NOMO-1 treated with DMSO at 0.1 percent for 48 hours (cell line): Measurements from ENCODE around the gene EHBP1.

Experiments used
- DNase-seq: peaks from one replicate; lab custom pipeline; 2025; ENCODE audit not compliant: unreplicated experiment; lab: John Stamatoyannopoulos, UW

The EHBP1 gene

DNA sequence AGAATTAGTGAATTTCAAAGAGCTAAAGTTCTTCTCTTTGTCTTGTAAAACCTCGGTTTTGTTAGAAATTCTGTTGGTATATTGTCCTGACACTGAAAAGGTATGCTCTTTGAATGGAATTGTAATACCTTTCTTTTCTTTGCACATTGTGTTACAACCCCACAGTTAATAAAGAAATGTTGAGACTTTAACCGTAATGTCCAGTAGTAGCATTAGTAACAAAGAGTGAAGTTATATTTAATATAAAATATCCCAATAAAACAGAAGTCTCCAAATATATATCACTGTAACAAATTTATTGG, 69.8 kb downstream of the EHBP1 start:
- DNase-seq: no peak

DNA sequence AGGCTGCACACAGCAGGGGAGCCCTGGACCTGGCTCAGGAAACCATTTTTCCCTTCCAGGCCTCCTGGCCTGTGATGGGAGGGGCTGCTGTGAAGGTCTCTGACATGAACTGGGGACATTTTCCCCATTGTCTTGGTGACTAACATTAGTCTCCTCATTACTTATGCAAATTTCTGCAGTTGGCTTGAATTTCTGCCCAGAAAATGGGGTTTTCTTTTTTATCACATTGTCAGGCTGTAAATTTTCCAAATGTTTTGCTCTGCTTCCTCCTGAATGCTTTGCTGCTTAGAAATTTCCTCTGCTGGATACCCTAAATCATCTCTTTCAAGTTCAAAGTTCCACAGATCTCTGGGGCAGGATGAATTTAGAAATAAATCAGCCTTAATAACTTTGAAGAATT, 78.2 kb downstream of the EHBP1 start:
- no peak for DNase-seq

DNA sequence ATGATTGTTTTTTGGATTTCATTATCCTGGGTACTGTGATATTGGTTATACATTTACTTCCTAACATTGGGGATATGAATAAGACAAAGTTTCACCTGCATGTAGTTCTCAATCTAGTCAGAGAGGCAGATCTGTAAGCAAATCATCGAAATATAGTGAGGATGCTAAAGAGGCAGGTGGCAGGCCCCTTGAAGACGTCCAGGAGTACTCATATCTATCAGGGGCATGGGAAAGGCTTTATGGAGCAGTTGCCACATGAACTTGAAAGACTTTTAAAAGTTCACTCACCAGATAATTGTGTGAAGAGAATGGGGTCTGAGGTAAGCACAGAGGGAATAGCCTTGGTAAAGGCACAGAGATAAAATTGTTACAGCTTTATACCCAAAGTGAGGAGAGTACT, 78.8 kb downstream of the EHBP1 start:
- DNase-seq: no peak

- DNase-seq: no peak
These were observed 79.7 kb downstream of the EHBP1 start for GRCh38 chr2:62785216-62785615.

- DNase-seq: peak; percentile 64
These were observed 80.5 kb downstream of the EHBP1 start for GRCh38 chr2:62785810-62786597.

GRCh38 chr2:62787386-62787785, 81.9 kb downstream of the EHBP1 start:
- DNase-seq: peak; percentile 1

- DNase-seq: no peak
These were observed 84.0 kb downstream of the EHBP1 start for GRCh38 chr2:62789518-62789917.

- no peak for DNase-seq
These were observed 84.4 kb downstream of the EHBP1 start for GRCh38 chr2:62789918-62790317.

GRCh38 chr2:62792408-62792807, 86.9 kb downstream of the EHBP1 start:
- no peak for DNase-seq

DNA sequence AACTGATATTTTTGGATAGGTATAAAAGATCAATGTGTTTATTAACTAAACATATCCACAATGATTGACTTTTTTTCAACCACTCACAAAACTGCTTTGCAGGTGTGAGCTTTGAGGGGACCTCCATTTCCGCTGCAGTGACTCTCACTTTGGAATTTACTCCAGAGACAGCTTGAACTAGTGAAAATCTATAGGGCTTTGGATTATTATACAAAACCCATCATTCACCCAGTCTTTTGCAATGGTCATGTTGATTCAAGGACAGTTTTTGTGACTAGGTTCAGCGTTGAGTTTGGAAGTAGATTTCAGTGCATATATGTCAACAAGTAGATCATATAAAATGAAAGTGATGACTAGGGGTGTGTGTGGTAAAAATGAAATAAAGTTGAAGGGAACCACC, 87.7 kb downstream of the EHBP1 start:
- DNase-seq: no peak

GRCh38 chr2:62794791-62795190, 89.3 kb downstream of the EHBP1 start:
- no peak for DNase-seq

GRCh38 chr2:62795341-62795740, 89.8 kb downstream of the EHBP1 start:
- no peak for DNase-seq

DNA sequence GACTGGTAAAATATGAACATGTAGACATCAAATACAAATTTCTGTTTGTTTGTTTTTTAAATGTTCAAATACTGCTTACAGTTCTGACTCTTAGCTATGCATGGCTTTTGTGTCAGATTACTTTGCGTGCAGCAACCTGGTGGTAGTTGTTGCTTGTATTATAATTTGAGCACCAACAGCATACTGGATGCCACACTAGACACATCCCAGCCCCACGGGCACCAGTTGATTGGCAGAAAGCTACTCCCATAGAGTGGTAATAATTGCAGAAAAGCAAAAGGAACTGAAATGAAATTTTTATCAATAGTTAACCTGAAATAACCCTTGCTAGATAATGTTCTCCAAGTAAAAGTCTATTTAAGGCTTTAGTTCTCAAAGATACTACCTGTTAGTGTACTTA, 91.6 kb downstream of the EHBP1 start:
- no peak for DNase-seq

- DNase-seq: no peak
These were observed 95.1 kb downstream of the EHBP1 start for GRCh38 chr2:62800618-62801017.

GRCh38 chr2:62801110-62801509, 95.6 kb downstream of the EHBP1 start:
- DNase-seq: no peak

DNA sequence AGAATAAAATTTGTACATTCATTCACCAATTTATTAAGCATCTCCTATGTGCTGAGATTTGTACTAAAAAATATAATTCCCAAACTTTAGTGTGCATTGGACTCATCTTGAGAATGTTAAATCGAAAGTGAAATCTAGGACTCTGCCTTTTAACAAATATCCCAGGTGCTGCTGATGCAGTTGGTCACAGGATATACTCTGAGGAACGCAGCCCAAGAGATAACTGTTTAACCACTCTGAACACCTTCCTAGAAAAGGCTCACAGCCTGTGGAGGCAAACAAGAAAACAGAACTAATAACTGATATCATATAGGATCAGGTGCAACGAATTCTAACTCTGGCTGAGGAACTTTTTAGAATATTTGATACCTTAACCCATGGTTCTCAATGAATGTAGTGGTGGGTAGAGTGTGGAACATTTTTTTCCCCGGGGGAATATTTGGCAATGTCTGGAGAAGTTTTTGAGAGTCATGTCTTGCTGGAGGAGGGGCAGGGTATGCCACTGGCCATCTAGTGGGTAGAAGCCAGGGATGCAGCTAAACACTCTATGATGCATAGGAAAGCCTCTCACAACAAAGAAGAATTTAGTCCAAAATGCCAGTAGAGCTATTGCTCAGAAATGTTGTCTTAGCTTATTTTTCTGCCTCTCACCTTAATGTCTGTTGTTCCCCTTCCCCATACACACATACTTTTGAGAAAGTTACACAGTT, 96.5 kb downstream of the EHBP1 start:
- no peak for DNase-seq

DNA sequence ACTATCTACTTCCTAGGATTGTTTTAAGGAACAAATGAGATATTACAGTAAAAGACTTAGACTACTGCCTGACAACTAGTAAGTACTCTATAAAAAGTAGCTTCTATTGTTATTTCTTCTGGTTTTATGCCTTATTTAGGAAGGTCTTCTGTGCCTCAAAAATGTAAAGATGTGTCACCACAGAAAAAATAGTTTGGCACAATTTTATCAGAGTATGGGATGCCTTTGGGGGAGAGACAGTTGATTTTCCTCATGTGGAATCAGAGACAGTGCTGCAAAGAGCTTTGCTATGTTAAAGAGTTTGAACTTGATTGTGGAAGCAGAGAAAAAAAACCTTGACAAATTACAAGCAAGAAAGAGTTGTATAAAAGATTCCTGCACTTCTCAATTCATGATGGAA, 98.4 kb downstream of the EHBP1 start:
- no peak for DNase-seq

DNA sequence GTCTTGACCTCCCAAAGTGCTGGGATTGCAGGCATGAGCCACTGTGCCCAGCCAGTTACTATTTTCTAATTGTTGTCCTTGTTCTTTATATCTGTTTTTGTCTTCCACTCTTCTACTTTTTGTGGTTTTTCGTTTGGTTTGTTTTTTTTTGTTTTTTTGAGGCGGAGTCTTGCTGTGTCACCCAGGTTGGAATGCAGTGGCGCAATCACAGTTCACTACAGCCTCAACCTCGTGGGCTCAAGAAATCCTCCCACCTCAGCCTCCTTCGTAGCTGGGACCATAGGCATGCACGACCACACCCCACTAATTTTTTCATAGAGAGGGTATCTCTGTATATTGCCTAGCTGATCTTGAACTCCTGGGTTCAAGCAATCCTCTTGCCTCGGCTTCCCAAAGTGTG, 100.7 kb downstream of the EHBP1 start:
- no peak for DNase-seq

- no peak for DNase-seq
These were observed 103.0 kb downstream of the EHBP1 start for GRCh38 chr2:62808554-62808953.

- no peak for DNase-seq
These were observed 105.6 kb downstream of the EHBP1 start for GRCh38 chr2:62811086-62811485.

GRCh38 chr2:62811972-62812371, 106.5 kb downstream of the EHBP1 start:
- DNase-seq: no peak

GRCh38 chr2:62812921-62813825, 107.7 kb downstream of the EHBP1 start:
- DNase-seq: no peak
